ENCODE measurements around the gene WDR38. TPM values are rescaled to one million over a fixed set of nuclear protein-coding genes. Genes with fewer than 3 reads are reported as not detected.
"Not testable (repeated sequence)": the region's sequence is repeated elsewhere in the genome, so short reads cannot be mapped to it uniquely, and the experiment has no call there.

WDR38 gene
- total and polyA plus RNA-seq, 2 of the 4 experiments (the other 2 are of a cell fraction) = not detected

GRCh38 chr9:124844291-124844690 is 9.0 kb upstream of the WDR38 start:
- Histone ChIP-seq H3K56ac (ENCODE audit: extremely low read depth, insufficient read depth, low read length) (no peak overlapping the region), H3K4ac (ENCODE audit: low read depth, low read length) (no peak overlapping the region), H2BK15ac (ENCODE audit: low read depth, low read length) (no peak overlapping the region), H3K4me2 (ENCODE audit: low read depth, low read length) (no peak overlapping the region), H3K4me3 (ENCODE audit: insufficient read depth, low read depth, low read length) (no peak overlapping the region), H4K91ac (ENCODE audit: insufficient read depth, low read depth, low read length) (no peak overlapping the region), H3K9me3 (ENCODE audit: control insufficient read depth, insufficient read depth, low read length) (no peaks in the 10 kb centered on the region), H2AK5ac (ENCODE audit: low read depth, low read length) (no peak overlapping the region), H3K27me3 (ENCODE audit: control insufficient read depth, insufficient read depth, low read length) (no peaks in the 10 kb centered on the region), H4K5ac (ENCODE audit: low read depth, low read length) (no peak overlapping the region), H3K4me1 (ENCODE audit: control insufficient read depth, insufficient read depth, low read length) (no peaks in the 10 kb centered on the region), H3K9ac (ENCODE audit: low read depth, low read length) (no peak overlapping the region), H3K23ac (ENCODE audit: low read depth, low read length) (no peak overlapping the region), H3K14ac (replicated peaks; ENCODE audit: low read depth, low read length) (no peak overlapping the region), H2BK20ac (ENCODE audit: low read depth, low read length) (no peak overlapping the region), H2BK5ac (ENCODE audit: low read depth, low read length, poor library complexity, severe bottlenecking) (no peak overlapping the region), H4K8ac (ENCODE audit: low read depth in 2 of 2, low read length in 2 of 2) (no peak overlapping the region), H3K36me3 (ENCODE audit: control insufficient read depth, insufficient read depth, low read length) (no peaks in the 10 kb centered on the region), H2AK9ac (replicated peaks; ENCODE audit: low read depth, low read length, poor library complexity) (no peak overlapping the region), H3K18ac (ENCODE audit: low read depth, low read length) (no peak overlapping the region), H2BK120ac (ENCODE audit: low read depth, low read length) (no peak overlapping the region), H3K27ac (ENCODE audit: insufficient read depth, low read length) (no peak overlapping the region), H2AFZ (replicated peaks; ENCODE audit: low read length, poor library complexity) (no peak overlapping the region), H3K79me1 (ENCODE audit: low read depth in 1 of 2, low read length in 2 of 2) (no peaks in the 10 kb centered on the region), H4K20me1 (ENCODE audit: insufficient read depth, low read length) (no peaks in the 10 kb centered on the region), H3K9me1 (ENCODE audit: insufficient read depth, low read length) (no peaks in the 10 kb centered on the region)
- in situ Hi-C loops (cut with MboI; ENCODE audit: low sequenced_read_pairs) = no loop called here
- TF ChIP-seq MXI1 (IDR thresholded peaks at IDR 0.05; ENCODE audit: borderline replicate concordance, low read depth, low read length) (no peak), BHLHE40 (IDR thresholded peaks at IDR 0.05; ENCODE audit: low read depth, low read length) (no peak), FOS (IDR thresholded peaks at IDR 0.05; ENCODE audit: low read depth, low read length) (no peak), RFX5 (IDR thresholded peaks at IDR 0.05; ENCODE audit: low read depth, low read length) (no peak), CTCF (conservative IDR thresholded peaks at IDR 0.05; ENCODE audit: low read depth, low read length) (no peak), RCOR1 (IDR thresholded peaks at IDR 0.05; ENCODE audit: insufficient replicate concordance, low read length) (no peak), NFE2L2 (IDR thresholded peaks at IDR 0.05; ENCODE audit: low read depth, low read length) (no peak)
- dilution Hi-C loops (cut with HindIII; ENCODE audit: low sequenced_read_pairs, unreplicated experiment) = no loop called here
- ATAC-seq (ENCODE audit: low read depth) (no peak), DNase-seq (no peak)
- intact Hi-C loops (cut with micrococcal nuclease) = no loop called here
- ChIA-PET CTCF (no interaction called here), POLR2A (ENCODE audit: unreplicated experiment) (no interaction called here)
- no CpG with 5 or more reads among the region's 4 CpGs for WGBS, 2 experiments (ENCODE audit: extremely low coverage in 2 of 2, insufficient read length in 1 of 2)
- BruUV-seq (replicated peaks) = no TSS peak

GRCh38 chr9:124846467-124846866 is 6.8 kb upstream of the WDR38 start:
- no CpG with 5 or more reads among the region's 9 CpGs for WGBS, 2 experiments (ENCODE audit: extremely low coverage in 2 of 2, insufficient read length in 1 of 2)
- H2BK5ac ChIP-seq (ENCODE audit: low read depth, low read length, poor library complexity, severe bottlenecking); ATAC-seq (ENCODE audit: low read depth); H3K14ac ChIP-seq (replicated peaks; ENCODE audit: low read depth, low read length); H3K4me3 ChIP-seq (ENCODE audit: insufficient read depth, low read depth, low read length); H4K8ac ChIP-seq (ENCODE audit: low read depth in 2 of 2, low read length in 2 of 2); H3K4ac ChIP-seq (ENCODE audit: low read depth, low read length); H2BK20ac ChIP-seq (ENCODE audit: low read depth, low read length); H4K5ac ChIP-seq (ENCODE audit: low read depth, low read length); H3K4me1 ChIP-seq (ENCODE audit: control insufficient read depth, insufficient read depth, low read length); POLR2A ChIA-PET (ENCODE audit: unreplicated experiment); H3K9me1 ChIP-seq (ENCODE audit: insufficient read depth, low read length); H2BK15ac ChIP-seq (ENCODE audit: low read depth, low read length); H3K9ac ChIP-seq (ENCODE audit: low read depth, low read length); DNase-seq; intact Hi-C loops (cut with micrococcal nuclease); in situ Hi-C loops (cut with MboI; ENCODE audit: low sequenced_read_pairs); H3K36me3 ChIP-seq (ENCODE audit: control insufficient read depth, insufficient read depth, low read length); H2AK9ac ChIP-seq (replicated peaks; ENCODE audit: low read depth, low read length, poor library complexity); H2AFZ ChIP-seq (replicated peaks; ENCODE audit: low read length, poor library complexity); H4K91ac ChIP-seq (ENCODE audit: insufficient read depth, low read depth, low read length); H3K18ac ChIP-seq (ENCODE audit: low read depth, low read length); H3K9me3 ChIP-seq (ENCODE audit: control insufficient read depth, insufficient read depth, low read length); H4K20me1 ChIP-seq (ENCODE audit: insufficient read depth, low read length); H3K4me2 ChIP-seq (ENCODE audit: low read depth, low read length); CTCF ChIA-PET; H3K23ac ChIP-seq (ENCODE audit: low read depth, low read length); H3K56ac ChIP-seq (ENCODE audit: extremely low read depth, insufficient read depth, low read length); H2AK5ac ChIP-seq (ENCODE audit: low read depth, low read length); H3K27me3 ChIP-seq (ENCODE audit: control insufficient read depth, insufficient read depth, low read length); BruUV-seq (replicated peaks); H3K79me1 ChIP-seq (ENCODE audit: low read depth in 1 of 2, low read length in 2 of 2); dilution Hi-C loops (cut with HindIII; ENCODE audit: low sequenced_read_pairs, unreplicated experiment); H2BK120ac ChIP-seq (ENCODE audit: low read depth, low read length); H3K27ac ChIP-seq (ENCODE audit: insufficient read depth, low read length): not testable (repeated sequence)

All from IMR-90 (cell line).